Measurements from ENCODE around the gene RUBCN.

Gene RUBCN

GRCh38 chr3:197748597-197749314 is 12.1 kb upstream of the RUBCN start:
- H3K27ac ChIP-seq, result peak overlapping the region; percentile 92
- no peak for TF ChIP-seq CTCF (conservative IDR thresholded peaks at IDR 0.05)

- no peak overlapping the region for H3K27ac ChIP-seq
- no peak for TF ChIP-seq CTCF (conservative IDR thresholded peaks at IDR 0.05)
Observed at GRCh38 chr3:197746801-197747237, 10.1 kb upstream of the RUBCN start.

GRCh38 chr3:197746209-197746608 is 9.5 kb upstream of the RUBCN start:
- TF ChIP-seq CTCF (conservative IDR thresholded peaks at IDR 0.05), result no peak
- no peak overlapping the region for H3K27ac ChIP-seq

- TF ChIP-seq CTCF (conservative IDR thresholded peaks at IDR 0.05), result no peak
- no peak overlapping the region for H3K27ac ChIP-seq
Observed at GRCh38 chr3:197742787-197743186, 6.1 kb upstream of the RUBCN start.

GRCh38 chr3:197737749-197738462 is 1.2 kb upstream of the RUBCN start:
- TF ChIP-seq CTCF (conservative IDR thresholded peaks at IDR 0.05), result no peak
- H3K27ac ChIP-seq, result peak overlapping the region; percentile 79

- peak overlapping the region; percentile 79 for H3K27ac ChIP-seq
- TF ChIP-seq CTCF (conservative IDR thresholded peaks at IDR 0.05), result no peak
Observed at GRCh38 chr3:197737319-197737649, 580 bp upstream of the RUBCN start.

GRCh38 chr3:197736010-197736490 is 654 bp downstream of the RUBCN start:
- H3K27ac ChIP-seq, result peak overlapping the region; percentile 79
- TF ChIP-seq CTCF (conservative IDR thresholded peaks at IDR 0.05), result no peak
